Fibroblast of peridontal ligament (primary cell): ENCODE data around the gene STPG2.

Experiments used
- DNase-seq: peaks from one replicate; pipeline ENCODE4 v3.0.0-alpha.2; 2010; ENCODE audit errors: extremely low read depth

The STPG2 gene

DNA sequence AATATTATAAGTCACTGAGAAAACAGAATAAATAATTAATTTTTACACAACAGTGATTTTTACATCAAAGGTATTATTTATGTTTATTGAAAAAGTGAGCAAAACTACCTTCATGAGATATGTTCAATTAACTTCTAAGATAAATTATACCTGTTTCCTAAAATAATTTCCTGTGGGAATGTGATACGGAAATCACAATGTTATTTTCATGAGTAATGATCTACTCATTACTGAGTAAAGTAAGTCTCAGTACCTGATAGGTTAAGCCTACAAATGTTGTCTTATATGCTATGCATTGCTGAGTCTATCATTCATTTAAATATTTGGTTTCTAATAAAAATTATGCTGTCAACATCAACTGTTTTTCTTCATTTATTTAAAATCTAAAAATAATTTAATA lies 324.0 kb downstream of the STPG2 start:
- DNase-seq, result no peak

DNA sequence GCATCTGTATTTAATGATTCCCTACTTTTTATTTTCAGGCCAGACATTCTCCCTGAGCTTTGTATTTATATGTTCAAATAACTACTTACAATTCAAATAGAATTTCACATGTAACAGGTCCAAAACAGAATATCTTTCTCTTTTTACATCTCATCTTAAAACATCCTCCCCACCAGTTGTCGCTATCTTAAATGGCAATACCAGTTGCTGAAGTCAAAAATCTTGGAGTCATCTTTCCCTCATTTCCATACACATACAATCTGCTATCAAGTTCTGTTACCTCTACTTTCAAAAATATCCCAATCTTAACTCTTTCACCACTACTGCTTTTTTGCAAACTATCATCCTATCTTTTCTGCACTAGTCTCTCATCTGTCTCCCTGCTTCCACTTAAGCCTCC lies 330.5 kb downstream of the STPG2 start:
- DNase-seq, result no peak

DNA sequence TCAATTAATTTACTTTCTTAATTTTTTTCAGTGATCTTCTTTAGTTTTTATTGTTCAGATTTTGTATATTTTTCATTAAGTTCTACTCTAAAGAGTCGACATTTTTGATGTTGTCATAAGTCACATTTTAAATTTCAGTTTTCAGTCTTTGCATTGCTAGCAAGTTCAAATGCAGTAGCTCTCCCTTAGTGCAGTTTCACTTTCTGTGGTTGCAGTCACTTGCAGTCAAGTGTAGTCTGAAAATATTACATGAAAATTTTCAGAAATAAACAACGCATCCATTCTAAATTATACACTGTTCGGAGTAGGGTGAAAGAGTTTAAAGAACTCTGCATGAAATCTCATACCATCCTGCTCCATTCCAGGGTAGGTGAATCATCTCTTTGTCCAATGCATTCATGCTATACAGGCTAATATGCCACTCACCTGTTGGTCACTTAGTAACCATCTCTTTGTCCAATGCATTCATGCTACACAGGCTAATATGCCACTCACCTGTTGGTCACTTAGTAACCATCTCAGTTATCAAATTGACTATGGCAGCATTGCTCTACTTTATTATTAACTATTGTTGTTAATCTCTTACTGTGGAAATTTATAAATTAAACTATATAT lies 356.9 kb downstream of the STPG2 start:
- no peak for DNase-seq

DNA sequence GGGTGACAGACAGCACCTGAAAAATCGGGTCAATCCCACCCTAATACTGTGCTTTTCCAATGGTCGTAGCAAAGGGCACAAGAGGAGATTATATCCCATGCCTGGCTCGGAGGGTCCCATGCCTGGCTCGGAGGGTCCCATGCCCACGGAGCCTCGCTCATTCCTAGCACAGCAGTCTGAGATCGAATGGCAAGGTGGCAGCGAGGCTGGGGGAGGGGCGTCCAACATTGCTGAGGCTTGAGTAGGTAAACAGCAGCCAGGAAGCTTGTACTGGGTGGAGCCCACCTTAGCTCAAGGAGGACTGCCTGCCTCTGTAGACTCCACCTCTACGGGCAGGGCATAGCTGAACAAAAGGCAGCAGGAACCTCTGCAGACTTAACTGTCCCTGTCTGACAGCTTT lies 365.1 kb downstream of the STPG2 start:
- DNase-seq, result no peak

DNA sequence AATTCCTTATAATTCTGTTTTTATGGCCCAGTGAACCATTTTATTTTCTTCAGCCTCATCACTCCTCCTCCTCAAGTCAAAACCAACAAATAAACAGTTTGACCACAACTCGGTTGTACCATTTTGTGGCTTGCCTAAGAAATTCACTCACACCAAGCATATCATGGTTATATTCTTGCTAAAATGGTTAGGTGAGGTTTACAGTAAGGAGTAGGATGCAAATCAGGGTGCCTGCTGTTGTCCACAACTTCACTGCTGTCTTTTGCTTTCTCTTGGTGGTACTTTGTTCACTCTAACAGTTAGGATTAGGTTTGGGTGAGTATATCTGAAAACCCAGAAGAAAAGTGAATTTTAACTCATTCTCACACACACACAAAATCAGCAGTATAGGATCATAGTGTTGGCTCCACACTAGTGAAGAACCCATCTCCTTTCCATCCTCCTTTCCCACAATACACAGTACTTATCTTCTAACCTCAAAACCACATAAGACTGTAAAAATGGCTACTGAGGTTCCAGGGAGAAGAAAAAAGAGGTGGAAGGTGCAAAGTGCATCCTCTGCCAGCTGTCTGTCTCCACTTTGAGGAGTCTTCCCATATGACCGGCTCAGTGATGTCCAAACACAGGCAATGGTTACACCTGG lies 368.8 kb downstream of the STPG2 start:
- no peak for DNase-seq

DNA sequence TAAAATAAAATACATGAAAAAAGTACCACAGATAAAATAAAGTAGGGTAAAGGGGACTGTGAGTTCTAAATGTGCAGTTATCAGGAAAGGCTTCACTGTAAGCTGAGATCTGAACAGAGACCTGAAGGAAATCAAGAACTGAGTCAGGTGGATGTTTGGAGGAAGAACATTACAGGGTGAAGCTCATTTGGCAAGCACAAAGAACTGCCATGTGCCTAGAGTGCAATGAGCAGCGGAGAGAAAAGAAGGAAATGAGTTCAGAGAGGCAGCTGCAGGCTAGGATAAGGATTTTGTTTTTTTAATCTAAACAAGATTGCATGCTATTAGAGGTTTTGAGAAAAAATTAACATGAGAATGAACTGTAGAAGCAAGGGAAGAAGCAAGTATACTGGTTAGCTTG lies 373.1 kb downstream of the STPG2 start:
- no peak for DNase-seq

DNA sequence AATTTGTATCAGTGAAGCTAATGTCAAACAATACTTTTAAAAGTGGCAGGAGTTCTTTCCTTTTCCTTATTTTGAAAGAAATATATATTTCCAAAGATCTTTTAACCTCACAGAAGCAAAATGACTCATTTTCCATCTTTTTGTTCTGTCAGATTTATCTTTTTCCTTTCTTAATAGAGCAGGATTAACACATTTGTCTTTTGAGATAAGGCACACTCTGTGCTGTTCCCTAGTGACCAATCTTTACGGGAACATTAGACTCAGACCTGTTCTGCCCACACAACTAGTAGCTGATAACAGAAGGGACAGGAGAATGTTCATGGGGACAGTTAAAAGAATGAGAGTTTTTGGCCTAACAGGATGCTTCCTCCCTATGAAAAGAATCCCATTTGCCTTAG lies 381.2 kb downstream of the STPG2 start:
- DNase-seq, result no peak

DNA sequence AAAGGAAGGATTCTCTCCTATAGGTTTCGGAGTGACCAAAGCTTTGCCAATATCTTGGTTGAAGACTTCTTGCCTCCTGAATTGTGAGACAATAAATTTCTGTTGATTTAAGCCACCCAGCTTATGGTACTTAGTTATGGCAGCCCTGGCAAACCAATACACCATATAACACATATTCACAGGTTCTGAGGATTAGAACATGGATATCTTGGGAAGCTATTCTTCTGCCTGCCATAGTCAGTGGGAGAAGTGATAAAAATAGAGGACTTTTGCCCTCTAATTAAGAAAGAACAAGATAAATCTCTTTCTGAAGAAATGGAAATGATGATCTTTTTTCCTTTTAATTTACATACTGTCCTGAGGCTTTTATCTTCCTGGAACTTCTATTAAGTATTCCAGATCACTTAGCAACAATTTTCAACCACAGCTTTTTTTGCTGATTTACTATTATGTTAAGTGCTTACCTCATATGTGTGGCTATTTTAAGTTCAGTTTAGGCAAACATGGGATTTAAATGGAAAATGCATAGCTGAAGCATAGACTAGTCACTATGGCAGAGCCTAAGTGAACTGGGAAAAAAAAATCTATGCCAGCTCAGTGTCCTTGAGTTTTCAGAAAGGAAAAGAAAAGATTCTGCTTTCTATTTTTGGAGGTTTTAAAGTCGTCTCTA lies 381.7 kb downstream of the STPG2 start:
- no peak for DNase-seq

DNA sequence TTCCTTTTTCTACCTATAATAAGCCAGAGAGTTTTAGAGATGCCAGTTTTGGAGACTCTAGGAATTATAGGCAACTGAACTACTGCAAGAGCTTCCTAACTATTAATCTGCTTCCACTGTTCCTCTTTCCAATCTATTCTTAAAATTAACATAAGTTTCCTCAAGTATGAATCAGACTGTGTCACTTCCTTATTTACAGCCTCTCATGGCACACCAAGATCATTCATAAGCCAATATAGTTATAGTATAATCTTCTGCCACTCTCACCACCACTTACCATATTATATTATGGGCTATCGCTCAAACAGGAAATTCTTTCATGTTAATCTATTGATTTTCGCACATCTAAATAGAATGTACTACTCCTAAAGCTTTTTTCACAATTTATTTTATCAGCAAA lies 383.5 kb downstream of the STPG2 start:
- no peak for DNase-seq

DNA sequence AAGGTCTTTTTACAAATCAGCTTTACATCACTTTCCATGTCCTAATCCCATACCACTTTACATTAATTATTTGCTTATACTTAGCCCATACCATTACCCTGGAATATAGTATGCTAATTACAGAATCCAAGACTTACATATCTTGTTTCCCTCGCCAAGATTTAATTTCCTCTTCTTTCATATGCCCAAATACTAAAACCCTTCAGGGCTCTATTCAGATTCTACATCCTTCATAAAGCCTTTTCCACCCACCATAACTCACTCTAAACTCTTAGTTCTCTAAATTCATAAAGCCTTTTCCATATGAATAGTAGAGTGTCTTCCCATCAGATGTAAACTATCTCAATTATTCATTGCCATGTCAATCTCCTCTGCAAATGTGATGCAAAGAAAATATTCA lies 390.7 kb downstream of the STPG2 start:
- no peak for DNase-seq

DNA sequence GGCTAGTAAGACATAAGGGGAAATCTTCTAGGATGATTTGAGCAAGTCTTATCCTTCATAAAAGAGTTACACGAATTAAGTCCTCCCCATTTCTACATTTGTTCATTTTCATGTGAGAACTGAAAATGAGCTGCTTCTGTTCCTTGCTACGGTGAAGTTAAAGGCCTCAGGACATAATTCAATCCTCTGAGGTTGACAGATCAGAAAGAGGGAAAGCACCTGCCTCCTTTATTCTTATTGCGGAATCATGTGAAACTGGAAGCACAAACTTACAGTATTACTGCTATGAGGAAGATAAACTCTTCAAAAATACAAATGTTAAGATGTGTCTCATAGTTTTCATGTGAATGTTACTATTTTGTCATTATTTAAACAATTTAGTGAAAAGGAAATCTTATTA lies 395.3 kb downstream of the STPG2 start:
- no peak for DNase-seq

DNA sequence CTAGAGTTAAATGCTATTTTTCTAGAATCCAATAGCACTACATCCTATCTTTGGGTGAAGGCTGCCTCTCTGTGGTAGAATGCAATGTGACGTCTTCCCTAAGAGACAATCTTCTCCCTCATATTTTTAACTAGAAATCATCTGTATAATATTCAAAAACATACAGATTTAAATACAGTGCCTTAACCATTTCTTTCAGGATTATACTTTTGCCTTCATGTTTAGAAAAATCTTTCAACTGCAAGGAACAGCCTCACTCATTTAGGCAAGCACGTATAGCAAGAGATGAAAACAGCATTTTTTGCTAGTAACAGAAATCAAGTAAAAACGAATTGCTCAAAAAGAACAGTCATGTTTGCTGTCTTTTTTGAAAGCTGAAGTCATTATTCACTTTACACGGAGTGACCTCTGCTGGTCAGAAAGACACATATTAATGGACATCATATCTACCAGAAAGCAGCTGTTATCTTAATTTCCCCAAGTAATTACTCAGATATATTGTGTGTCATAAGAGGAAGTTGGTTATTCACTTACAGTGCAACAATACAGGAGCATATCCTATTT lies 422.3 kb downstream of the STPG2 start:
- DNase-seq, result peak; percentile 24

DNA sequence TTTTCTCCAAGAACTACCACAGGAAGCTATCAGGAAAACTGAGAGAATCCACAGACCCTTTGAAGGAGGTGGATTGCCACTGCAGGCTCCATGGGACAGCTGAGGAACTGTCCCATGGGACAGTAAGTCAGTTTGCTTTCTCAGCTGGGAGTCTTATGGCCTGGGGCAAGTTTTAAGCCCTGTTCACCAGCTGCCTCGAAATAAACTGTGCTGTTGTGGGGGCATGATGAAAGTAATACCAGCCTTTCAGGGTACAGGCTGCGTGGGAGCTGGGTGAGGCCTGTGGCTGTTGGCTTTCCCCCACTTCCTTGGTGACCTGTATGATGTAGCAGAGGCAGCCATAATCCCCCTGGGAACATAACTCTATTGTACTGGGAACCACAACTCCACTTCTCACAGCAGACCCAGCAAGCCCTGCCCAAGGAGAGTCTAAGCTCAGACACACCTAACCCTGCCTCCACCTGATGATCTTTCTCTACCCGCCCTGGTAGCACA lies 452.1 kb downstream of the STPG2 start:
- no peak for DNase-seq

DNA sequence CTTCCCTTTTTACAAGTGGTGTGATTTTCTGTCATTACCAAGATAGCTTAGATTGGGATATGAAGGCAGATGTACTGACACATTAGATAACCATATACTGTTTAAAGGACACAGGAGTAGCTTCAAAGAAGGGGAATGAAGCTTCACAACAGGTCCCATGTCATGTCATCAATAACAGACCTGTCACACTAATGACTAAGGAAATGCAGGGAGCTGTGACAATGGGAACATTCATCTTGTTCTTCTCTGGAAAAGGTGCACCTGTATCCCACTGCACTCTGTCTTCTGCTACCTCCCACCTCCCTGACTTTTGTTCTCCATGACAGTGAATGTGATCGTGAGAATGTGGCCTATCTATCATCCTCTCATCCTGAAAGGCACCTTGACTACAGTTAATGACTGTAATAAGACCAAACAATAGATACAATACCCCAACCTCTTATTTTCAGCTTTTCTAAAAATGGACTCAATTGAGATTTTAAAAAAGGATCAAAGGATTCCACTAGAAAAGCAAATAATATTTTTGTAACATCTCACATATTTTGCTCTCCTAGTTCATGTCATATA lies 472.5 kb downstream of the STPG2 start:
- DNase-seq, result no peak

DNA sequence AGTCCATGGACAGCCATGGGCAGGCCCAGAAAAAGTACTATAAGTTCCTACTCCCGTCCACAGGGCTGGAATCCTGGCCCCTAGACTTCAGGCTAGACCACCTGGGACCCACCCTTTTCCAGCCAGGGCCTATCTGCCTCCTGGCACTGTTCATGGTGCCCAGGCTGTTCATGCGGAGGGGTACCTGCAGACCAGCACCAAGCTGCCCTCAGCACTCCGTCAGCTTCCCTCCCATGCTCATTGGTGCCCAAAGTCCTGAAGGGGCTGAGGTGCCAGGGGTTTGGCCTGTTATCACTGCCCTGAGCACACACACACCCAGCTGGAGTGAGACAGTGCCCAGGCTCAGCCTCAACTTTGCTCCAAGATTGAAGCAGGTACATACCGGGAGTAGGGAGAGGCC lies 477.7 kb downstream of the STPG2 start:
- no peak for DNase-seq

DNA sequence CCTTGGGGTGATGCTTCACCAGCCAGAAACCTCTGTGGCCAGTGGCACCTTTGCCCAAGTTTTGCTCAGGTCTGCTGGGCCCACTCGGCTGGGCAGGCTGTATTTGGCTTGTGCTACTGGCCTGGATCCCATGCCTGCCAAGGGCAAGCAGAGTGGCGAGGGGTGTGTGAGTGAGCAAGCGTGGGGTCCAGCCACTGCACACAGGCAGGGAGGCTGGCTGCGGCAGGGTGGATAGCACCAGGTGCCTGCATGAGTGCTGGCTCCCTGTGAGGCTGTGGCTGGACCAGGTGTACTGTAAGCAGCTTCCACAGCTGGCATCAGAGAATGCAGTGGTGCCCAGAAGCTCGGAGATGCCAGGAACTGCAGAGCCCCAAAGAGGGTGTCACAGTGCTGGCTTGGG lies 478.5 kb downstream of the STPG2 start:
- no peak for DNase-seq

DNA sequence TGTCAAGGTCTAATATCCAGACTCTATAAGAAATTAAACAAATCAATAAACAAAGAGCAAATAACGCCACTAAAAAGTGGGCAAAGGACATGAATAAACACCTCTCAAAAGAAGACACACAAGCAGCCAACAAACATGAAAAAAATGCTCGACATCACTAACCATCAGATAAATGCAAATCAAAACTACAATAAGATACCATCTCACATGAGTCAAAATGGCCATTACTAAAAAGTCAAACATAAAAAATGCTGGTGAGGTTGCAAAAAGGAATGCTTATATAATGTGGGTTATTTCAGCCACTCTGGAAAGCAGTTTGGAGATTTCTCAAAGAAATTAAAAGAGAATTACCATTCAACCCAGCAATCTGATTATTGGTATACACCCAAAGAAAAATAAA lies 481.1 kb downstream of the STPG2 start:
- no peak for DNase-seq

DNA sequence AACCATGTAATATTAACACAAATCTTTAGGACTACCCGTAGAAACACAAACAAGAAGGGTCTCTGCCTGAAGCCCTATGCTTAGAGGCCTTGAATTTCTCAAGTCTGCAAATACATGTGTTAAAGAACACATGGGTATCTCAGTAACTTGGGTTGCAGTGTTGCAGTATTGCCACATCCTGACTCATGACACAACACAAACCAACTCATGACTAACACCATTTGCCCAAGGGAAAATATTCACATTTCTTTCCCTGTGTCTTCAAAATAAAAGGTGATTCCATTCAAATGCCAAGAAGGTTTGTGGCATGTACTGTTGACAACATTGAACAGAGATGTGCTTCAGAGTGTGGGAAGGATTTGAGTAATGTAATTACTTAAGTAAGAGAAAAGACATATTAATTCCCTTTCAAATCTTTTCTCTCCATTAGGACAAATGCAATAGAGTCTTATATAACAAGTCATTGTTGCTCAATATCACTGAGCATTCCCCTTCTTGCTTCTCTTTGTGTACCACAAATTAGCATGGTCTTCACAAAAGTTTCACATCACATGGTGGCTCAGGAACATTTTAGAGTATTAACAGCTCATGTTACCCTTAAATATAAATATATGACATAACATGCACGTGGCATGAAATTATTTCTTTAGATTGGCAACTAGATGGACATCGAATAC lies 487.1 kb downstream of the STPG2 start:
- peak; percentile 85 for DNase-seq

DNA sequence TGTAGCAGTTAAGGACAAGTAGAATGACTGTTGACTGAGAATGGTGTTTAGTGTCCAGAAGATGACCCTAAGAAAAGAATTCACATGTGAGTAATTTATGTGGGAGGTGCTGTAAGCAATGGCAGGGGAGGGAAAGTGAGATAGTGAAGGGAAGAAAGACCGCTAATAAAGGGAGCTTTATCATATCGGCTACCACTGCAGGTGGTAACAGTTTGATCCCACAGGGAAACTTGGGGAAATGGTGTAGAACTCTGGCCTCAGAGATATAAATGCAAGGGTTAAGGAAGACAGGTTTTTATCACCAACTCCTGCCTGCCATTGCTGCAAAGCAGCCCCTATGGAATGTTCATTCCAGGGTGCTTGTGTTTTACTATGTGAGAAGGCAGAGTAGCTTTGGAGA lies 489.6 kb downstream of the STPG2 start:
- DNase-seq, result no peak

DNA sequence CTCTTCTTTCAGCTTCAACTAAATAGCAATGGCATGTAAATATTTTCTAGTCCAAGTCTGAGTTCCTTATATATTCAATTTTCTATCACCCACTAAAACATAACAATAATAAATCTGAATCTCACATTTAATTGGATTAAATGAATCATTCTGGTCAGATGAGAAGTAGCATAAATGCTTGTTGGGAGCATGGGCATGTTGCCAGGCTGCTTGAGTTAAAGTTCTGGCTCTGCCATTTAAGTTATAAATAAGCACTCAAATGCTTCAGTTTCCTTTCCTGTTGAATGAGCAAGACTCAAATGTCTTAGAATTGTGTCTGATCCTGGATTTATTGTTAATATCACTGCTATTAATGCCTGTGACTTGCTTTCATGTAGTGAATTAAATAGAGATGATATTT lies 496.3 kb downstream of the STPG2 start:
- peak; percentile 49 for DNase-seq

DNA sequence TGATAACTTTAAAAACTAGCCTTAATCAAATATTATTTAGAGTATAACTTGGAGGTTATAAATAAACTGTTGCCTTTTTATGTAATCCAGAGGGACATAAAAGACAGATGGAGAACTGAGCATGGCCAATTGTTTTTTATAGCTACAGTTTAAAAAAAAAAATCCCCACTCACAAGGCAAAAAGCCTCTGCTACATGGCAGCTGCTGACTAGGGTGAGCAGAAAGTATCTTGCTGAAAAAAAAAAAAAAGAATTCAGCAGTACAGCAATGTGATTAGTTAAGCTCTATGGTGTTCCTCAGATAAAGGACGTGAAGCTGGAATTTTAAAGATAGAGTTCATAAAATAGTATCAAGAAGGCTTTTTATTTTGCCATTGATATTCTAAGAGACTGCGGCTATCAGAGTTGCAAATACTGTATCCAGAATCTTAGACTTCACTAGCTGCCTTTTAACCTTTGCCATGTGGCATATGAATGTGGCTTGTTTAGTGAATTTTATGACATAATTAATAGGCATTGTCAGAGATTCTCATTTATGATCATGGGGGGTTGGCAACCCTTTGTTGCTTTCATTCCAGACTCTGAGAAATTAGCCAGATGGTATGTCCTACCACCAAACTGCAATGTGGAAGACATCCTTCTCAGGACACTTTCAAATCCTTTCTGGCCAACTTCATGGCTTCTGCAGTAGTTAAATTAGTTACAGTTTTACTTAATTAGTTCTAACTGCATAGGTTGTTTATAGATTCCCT lies 498.0 kb downstream of the STPG2 start:
- no peak for DNase-seq
